Pericardium fibroblast (primary cell): ENCODE measurements around the gene CD3G. TPM values are rescaled to one million over a fixed set of nuclear protein-coding genes. Genes with fewer than 3 reads are reported as not detected.

Experiments
- total RNA-seq: library from RNA; depleted of rRNA; stranded (reverse); fragments of >200 nt; gene quantifications from 2 replicates; pipeline ENCODE4 v1.2.3, GENCODE V29; 2015

Gene CD3G
- total RNA-seq = not detected in 2 replicates

DNA sequence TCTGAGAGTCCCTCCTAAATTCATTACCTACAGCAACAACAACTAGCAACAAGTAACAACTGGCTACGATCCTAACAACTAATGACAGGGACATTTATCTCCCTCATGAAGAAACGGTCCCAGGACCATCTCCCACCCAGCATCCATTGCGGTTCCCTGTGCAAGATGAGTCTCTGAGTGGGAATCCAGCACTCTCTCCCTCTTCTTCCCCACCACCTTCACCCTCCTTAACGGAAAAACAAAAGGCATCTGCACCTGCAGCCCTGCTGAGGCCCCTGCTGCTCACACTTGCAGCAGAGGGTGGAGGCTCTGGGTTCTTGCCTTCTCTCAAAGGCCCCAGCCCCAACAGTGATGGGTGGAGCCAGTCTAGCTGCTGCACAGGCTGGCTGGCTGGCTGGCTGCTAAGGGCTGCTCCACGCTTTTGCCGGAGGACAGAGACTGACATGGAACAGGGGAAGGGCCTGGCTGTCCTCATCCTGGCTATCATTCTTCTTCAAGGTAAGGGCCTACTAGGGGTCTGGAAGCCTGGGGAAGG lies at the start of gene CD3G:
CD3G (plus strand) TSS at position 364 of the 535 bp plus-strand sequence; CDS start at position 444, 80 bp downstream.

GRCh38 chr11:118304568-118305248 lies 39.4 kb upstream of the CD3G start, which contains the start of gene CD3E:
TSS of gene CD3E (plus strand) at chr11:118304730. CDS start at chr11:118304953, 223 bp downstream.

GRCh38 chr11:118342503-118343161 lies 1.5 kb upstream of the CD3G start, which contains the start of gene CD3D:
TSS of gene CD3D (minus strand) at chr11:118342705. CDS start at chr11:118342607, 98 bp downstream.

GRCh38 chr11:118359295-118359958 lies 15.3 kb downstream of the CD3G start, which contains the start of gene UBE4A:
TSS of gene UBE4A (plus strand) at chr11:118359600. CDS start at chr11:118365081, 5,481 bp downstream.

GRCh38 chr11:118401151-118401879 lies 57.2 kb downstream of the CD3G start, which contains the start of gene ATP5MG:
TSS of gene ATP5MG (plus strand) at chr11:118401606. CDS start at chr11:118401666, 60 bp downstream.

Other genes with a start within 250 kb of the CD3G start
- gene SCN4B, start 191.5 kb upstream of the CD3G start, total RNA-seq = not detected in 2 replicates
- gene SCN2B, start 167.7 kb upstream of the CD3G start, total RNA-seq = 0.09 TPM in 1 of 2 replicates, not detected in the other
- not detected in 2 replicates for gene JAML, start 119.3 kb upstream of the CD3G start, total RNA-seq
- 0.17 and 0.82 TPM in 2 replicates for gene MPZL3, start 92.0 kb upstream of the CD3G start, total RNA-seq
- not detected in 2 replicates for gene MPZL2, start 80.0 kb upstream of the CD3G start, total RNA-seq
- gene CD3E, start 39.6 kb upstream of the CD3G start, total RNA-seq = not detected in 2 replicates
- not detected in 2 replicates for gene CD3D, start 1.6 kb upstream of the CD3G start, total RNA-seq
- gene UBE4A, start 15.3 kb downstream of the CD3G start, total RNA-seq = 29.8 and 30.5 TPM in 2 replicates
- gene ATP5MG, start 57.3 kb downstream of the CD3G start, total RNA-seq = 46.9 and 55.3 TPM in 2 replicates
- gene KMT2A, start 92.1 kb downstream of the CD3G start, total RNA-seq = 8.8 and 15.6 TPM in 2 replicates
- 0.26 TPM in 1 of 2 replicates, not detected in the other for gene TTC36, start 183.1 kb downstream of the CD3G start, total RNA-seq
- gene TMEM25, start 186.8 kb downstream of the CD3G start, total RNA-seq = 10.3 and 13.1 TPM in 2 replicates
- 17.7 and 30.9 TPM in 2 replicates for gene IFT46, start 221.6 kb downstream of the CD3G start, total RNA-seq
- 108 and 141 TPM in 2 replicates for gene ARCN1, start 228.1 kb downstream of the CD3G start, total RNA-seq